HG03097 (cell line): ENCODE data around the gene SLC34A1.
A peak's percentile ranks its signal among the peaks of the same experiment; 100 is the strongest.
"Not testable (repeated sequence)": the region's sequence is repeated elsewhere in the genome, so short reads cannot be mapped to it uniquely, and the experiment has no call there.

Source experiments
- ATAC-seq: cut with Tn5 transposase; IDR thresholded peaks from one replicate; pipeline ENCODE4 v1.9.1; 2021; ENCODE audit not compliant: unreplicated experiment, low FRiP score

SLC34A1 gene

GRCh38 chr5:177367981-177368868 is 16.0 kb upstream of the SLC34A1 start:
- no peak for ATAC-seq

- ATAC-seq, result no peak
Observed at GRCh38 chr5:177368869-177369644, 15.2 kb upstream of the SLC34A1 start.

DNA sequence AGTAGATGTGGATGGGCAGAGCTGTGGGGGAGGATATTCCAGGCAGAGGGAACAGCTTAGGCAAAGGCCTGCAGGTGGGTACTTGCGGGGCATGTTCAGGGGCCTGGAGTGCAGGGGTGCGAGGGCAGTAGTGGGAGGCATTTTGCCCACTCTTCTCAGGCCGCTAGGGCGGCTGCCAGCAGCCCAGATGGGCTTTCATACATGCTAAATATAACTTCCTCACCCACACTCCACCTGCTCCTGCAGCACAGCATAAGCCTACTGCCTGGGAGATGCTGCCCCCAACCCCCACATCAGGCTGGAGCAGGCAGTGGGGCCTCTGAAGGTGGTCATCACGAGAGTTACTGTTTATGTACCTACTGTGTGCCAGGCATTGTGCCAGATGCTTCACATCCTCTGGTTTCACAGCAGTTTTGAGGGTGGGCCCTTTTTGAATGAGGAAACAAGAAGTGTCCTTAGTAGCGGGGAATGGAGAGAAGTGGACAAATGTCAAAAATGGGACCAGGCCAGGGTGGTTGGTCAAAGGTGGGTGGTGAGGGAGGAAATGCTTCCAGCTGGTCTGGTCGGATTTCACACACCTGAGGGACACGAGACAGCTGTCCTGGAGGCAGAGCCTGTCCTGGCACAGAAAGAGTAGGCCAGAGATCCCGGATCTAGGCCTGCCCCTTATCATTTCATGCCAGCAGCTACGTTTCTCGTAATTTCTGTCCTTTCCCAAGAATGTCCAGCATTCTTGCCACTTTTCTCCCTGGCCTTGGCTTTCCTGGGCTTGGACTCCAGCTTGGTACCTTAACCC is 14.4 kb upstream of the SLC34A1 start:
- no peak for ATAC-seq

GRCh38 chr5:177370488-177371119 is 13.6 kb upstream of the SLC34A1 start:
- no peak for ATAC-seq

- no peak for ATAC-seq
Observed at GRCh38 chr5:177371120-177372033, 12.9 kb upstream of the SLC34A1 start.

DNA sequence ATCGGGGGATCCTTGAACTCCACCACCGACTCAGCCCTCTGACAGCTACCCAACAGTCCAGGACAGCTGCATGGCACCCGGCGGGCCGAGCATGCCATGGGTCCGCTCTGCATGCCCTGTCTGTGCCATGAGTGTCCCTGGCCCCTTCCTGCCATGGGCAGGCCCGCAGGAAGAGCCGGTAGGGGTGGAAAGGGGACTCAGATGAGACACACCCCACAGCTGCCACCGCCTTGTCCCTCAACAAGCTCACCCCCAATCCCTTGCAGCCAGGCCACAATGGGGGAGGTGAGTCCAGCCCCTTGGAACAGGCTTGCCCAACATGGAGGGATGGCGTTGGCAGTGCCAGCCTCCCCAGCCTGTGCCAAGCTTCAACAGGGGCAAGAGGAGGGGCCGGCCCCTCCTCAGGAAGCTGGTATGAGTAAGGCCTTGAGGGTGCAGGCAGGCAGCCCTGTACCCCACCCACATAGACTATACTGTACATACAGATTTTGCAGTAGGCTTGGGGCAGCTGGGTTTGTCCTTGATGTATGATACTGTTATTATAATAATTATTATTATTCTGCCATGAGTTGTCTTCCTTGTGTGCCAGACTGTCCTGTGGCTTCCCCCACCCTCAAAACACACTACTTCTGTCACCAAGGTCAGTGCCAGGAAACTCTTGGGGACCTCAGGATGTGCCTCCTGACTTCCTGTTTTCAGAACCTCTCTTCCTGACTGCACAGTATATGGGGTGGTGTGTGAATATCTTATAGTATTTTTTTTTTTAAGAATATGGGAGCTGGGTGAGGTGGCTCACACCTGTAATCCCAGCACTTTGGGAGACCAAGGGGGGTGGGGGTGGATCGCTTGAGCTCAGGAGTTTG is 12.0 kb upstream of the SLC34A1 start:
- no peak for ATAC-seq

- no peak for ATAC-seq
Observed at GRCh38 chr5:177372910-177373309, 11.3 kb upstream of the SLC34A1 start.

DNA sequence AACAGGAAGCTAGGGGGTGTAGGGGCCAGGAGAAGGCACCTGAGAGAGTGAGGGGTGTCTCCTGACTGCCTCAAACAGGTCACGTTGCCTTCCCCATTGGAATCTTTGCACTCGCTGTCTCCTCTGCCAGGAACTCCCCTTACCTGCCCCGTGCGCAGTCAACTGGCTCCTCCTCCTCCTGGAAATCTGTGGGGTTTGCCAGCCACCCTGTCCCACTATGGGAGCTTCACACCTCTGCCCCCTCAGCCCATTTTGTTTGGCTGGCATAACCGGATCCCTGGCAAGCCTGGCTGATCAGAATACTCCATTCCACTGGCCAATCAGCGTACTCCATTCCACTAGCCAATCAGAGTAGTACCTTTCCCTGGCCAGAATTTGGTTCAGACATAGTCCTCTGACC is 10.4 kb upstream of the SLC34A1 start:
- no peak for ATAC-seq

GRCh38 chr5:177374211-177374610 is 10.0 kb upstream of the SLC34A1 start:
- no peak for ATAC-seq

DNA sequence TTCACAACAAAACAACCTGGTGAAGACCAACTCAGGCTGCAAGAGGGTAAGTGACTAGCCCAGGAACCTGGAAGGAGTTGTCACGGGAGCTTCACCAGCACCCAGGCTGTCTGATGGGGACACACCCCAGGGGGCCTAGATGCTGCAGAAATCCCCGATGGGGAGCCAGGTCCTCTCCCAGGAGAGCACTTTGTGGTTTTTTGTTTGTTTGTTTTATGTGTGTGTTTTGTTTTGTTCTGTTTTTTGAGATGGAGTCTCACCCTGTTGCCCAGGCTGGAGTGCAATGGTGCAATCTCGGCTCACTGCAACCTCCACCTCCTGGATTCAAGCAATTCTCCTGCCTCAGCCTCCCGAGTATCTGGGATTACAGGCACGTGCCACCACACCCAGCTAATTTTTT is 8.7 kb upstream of the SLC34A1 start:
- ATAC-seq, result not testable (repeated sequence)

DNA sequence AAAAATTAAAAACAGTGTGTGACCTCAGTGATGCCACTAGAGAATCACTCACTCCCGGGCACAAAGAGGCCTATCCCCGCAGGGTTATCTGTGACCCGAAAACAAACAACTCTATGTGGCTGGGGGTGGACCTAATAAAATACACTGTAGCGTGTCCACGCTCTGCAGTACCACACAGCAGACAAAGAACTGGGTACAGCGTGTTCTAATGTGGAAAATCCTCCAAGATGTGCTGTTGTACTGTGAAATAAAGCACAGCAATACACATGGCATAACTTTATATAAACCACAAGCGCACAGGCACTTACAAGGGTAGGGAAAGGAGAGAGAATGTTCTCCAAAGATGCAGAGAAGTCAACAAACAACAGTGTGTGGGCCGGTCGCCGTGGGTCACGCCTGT is 8.1 kb upstream of the SLC34A1 start:
- ATAC-seq, result no peak

GRCh38 chr5:177377851-177378776 is 6.1 kb upstream of the SLC34A1 start:
- no peak for ATAC-seq

DNA sequence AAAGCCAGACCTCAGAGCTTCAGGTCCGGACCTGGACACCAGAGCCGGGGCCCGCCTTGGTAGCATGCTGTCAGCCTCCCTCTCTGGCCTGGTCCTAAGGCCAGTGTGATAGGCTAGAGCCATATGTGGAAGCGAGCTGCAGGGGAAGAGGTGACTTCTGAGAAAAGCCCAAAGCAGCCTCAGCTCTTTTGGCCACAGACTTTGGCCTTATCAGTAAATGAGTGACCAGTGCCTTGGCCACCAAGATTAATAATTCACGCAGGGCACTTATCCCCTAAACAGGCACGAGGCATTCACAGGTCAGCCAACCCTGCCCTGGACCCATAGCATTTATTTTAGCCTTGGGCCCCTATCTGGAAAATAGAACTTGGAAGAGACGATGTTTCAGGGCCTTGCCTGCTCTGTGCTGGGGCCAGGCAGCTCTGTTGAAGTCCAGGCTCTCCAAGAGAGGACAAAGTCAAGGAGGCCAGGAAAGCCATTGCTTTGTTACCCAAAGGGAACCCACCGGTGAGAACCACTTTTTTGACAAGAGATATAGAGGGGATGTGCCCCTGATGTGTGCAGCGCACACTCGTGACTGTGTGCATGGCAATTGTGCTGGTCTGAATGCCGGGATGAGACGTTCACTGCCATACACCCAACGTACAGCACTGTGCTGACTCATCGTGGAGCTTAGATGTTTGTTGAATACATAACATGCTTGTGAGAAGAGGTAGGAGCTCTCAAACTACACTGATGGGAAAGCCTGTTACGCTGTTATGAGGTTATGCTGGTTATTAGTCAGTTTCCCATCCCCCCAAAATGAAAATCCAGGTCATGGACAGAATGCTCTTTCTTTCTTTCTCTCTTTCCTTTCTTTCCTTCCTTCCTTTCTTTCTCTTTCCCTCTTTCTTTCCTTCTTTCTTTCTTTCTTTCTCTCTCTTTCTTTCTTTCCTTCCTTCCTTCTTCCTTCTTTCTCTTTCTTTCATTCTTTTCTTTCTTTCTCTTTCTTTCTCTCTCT is 5.0 kb upstream of the SLC34A1 start:
- ATAC-seq, result peak; percentile 62

DNA sequence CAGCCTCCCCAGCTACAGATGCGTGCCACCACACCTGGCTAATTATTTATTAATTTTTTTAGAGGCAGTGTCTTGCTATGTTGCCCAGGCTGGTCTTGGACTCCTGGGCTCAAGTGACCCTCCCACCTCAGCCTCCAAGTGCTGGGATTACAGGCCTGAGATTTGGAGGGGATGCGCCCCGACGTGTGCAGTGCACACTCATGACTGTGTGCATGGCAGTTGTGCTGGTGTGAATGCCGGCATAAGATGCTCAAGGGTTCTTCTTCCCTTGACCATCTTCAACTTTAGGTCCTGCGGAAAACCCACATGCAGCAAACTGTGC is 3.5 kb upstream of the SLC34A1 start:
- no peak for ATAC-seq

- no peak for ATAC-seq
Observed at GRCh38 chr5:177382423-177383029, 1.7 kb upstream of the SLC34A1 start.

DNA sequence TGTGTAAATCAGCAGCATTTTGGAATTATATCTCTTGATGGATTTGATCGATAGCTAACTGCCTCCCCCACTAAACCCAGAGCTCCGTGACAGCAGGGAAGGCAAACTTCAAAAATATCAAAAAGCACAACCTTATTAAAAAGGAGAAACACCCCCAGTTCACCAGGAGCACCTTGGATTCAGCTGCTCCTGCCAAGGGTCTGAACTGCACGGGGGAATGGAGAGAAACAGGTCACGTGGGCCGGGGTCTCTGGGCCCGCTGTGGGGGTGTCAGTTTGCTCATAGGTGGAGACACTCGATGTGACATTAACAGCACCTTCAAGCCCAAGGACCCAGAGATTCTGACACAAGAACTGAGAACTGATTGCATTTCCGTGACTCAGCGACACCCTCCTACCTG is 1.1 kb upstream of the SLC34A1 start:
- ATAC-seq, result no peak
